ENCODE results near the gene AUP1. TPM values are rescaled to one million over a fixed set of nuclear protein-coding genes. Genes with fewer than 3 reads are reported as not detected.

AUP1 gene
- polyA plus RNA-seq, 4 donors = 136 to 237 (median 190) TPM

GRCh38 chr2:74515271-74515980 is 14.1 kb downstream of the AUP1 start:
- H3K4me1 ChIP-seq (ENCODE audit: control insufficient read depth in 3 of 3, insufficient read depth in 2 of 3, low read depth in 1 of 3, low read length in 2 of 3) = peaks cover 0 to 13% (median 9%) of the 10 kb centered on the region in 3 donors
- H3K27ac ChIP-seq (ENCODE audit: low read depth in 1 of 3, low read length in 2 of 3) = no peak overlapping the region
- peak overlapping the region in 2 of 3 donors; percentile 35 for H3K4me3 ChIP-seq (ENCODE audit: low read depth in 1 of 3, low read length in 3 of 3)
- H3K36me3 ChIP-seq (ENCODE audit: control insufficient read depth in 3 of 3, insufficient read depth in 2 of 3, low read depth in 1 of 3, low read length in 3 of 3) = peaks cover 0 to 7% (median 6%) of the 10 kb centered on the region in 3 donors
- DNase-seq = peak; percentile 27 to 68
- peaks cover 9 to 95% (median 49%) of the 10 kb centered on the region in 3 donors for H3K27me3 ChIP-seq (ENCODE audit: control insufficient read depth in 3 of 3, insufficient read depth in 3 of 3, low read length in 3 of 3)
- FAIRE-seq = no peak
- H3K9me3 ChIP-seq (ENCODE audit: control insufficient read depth in 2 of 2, insufficient read depth in 1 of 2, low read depth in 1 of 2, low read length in 1 of 2) = peaks cover 0 to 8% of the 10 kb centered on the region in 2 donors
- 3 to 6% (median 4%) methylated on average over 52 to 60 of the region's 60 CpGs for WGBS, 3 donors

DNA sequence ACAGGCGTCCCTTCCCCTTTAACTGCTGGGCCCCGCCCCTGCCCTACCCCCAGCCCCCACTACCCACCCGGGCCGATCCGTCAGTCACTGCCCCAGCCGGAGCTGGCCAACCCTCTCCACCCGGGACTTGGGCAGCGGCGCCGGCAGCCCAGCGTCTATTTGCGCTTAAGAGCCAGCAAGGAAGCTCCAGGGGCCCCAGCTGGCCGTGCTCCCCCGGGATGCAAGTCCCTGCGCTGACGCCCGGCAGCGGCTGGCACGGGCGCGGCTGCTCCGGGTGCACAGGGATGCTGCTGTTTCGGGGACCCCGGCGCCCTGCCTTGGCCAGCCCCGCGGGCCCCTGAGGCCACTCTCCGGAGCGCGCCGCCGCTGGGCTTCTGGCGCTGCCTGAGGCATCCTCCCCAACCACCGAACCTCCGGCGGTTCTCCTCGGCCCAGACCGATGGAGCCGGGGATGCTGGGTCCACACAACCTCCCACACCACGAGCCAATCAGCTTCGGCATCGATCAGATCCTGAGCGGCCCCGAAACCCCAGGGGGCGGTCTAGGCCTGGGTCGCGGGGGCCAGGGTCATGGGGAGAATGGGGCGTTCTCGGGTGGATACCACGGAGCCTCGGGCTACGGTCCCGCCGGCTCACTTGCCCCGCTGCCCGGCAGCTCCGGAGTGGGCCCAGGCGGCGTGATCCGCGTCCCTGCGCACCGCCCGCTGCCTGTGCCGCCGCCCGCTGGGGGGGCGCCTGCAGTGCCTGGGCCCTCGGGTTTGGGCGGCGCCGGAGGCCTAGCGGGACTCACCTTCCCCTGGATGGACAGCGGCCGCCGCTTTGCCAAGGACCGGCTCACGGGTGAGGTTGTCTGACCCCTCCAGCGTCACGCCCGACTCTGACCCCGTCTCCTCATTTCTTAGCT is 14.9 kb downstream of the AUP1 start, which contains the start of gene TLX2:
Gene TLX2, plus strand, starts transcription at position 83 of the 903 bp plus-strand sequence. Its CDS starts 357 bp downstream, at position 440.
- DNase-seq (peak in 1 of 2 donors; percentile 40), FAIRE-seq (no peak)
- 2 to 3% (median 3%) methylated on average over 74 to 82 of the region's 82 CpGs for WGBS, 3 donors
- peaks cover 0 to 7% (median 3%) of the 10 kb centered on the region in 3 donors for H3K36me3 ChIP-seq (ENCODE audit: control insufficient read depth in 3 of 3, insufficient read depth in 2 of 3, low read depth in 1 of 3, low read length in 3 of 3)
- H3K27ac ChIP-seq (ENCODE audit: low read depth in 1 of 3, low read length in 2 of 3) = peak within 1 kb of the TSS in 1 of 3 donors; percentile 11
- peaks cover 0 to 13% (median 9%) of the 10 kb centered on the region in 3 donors for H3K4me1 ChIP-seq (ENCODE audit: control insufficient read depth in 3 of 3, insufficient read depth in 2 of 3, low read depth in 1 of 3, low read length in 2 of 3)
- peaks cover 0 to 8% of the 10 kb centered on the region in 2 donors for H3K9me3 ChIP-seq (ENCODE audit: control insufficient read depth in 2 of 2, insufficient read depth in 1 of 2, low read depth in 1 of 2, low read length in 1 of 2)
- H3K4me3 ChIP-seq (ENCODE audit: low read depth in 1 of 3, low read length in 3 of 3) = peak within 1 kb of the TSS in 1 of 3 donors; percentile 10
- H3K27me3 ChIP-seq (ENCODE audit: control insufficient read depth in 3 of 3, insufficient read depth in 3 of 3, low read length in 3 of 3) = peaks cover 9 to 96% (median 49%) of the 10 kb centered on the region in 3 donors

- peaks cover 0 to 4% (median 2%) of the 10 kb centered on the region in 3 donors for H3K36me3 ChIP-seq (ENCODE audit: control insufficient read depth in 3 of 3, insufficient read depth in 2 of 3, low read depth in 1 of 3, low read length in 3 of 3)
- H3K9me3 ChIP-seq (ENCODE audit: control insufficient read depth in 2 of 2, insufficient read depth in 1 of 2, low read depth in 1 of 2, low read length in 1 of 2) = peaks cover 0 to 8% of the 10 kb centered on the region in 2 donors
- WGBS, 3 donors = 4 to 5% (median 4%) methylated on average over 39 to 52 of the region's 52 CpGs
- H3K27me3 ChIP-seq (ENCODE audit: control insufficient read depth in 3 of 3, insufficient read depth in 3 of 3, low read length in 3 of 3) = peaks cover 9 to 95% (median 49%) of the 10 kb centered on the region in 3 donors
- H3K4me3 ChIP-seq (ENCODE audit: low read depth in 1 of 3, low read length in 3 of 3) = no peak overlapping the region
- DNase-seq = peak in 1 of 2 donors; percentile 58
- H3K4me1 ChIP-seq (ENCODE audit: control insufficient read depth in 3 of 3, insufficient read depth in 2 of 3, low read depth in 1 of 3, low read length in 2 of 3) = peaks cover 0 to 13% (median 9%) of the 10 kb centered on the region in 3 donors
- H3K27ac ChIP-seq (ENCODE audit: low read depth in 1 of 3, low read length in 2 of 3) = peak overlapping the region in 1 of 3 donors; percentile 11
- no peak for FAIRE-seq
Measured at GRCh38 chr2:74513605-74514367, 15.7 kb downstream of the AUP1 start.

GRCh38 chr2:74512744-74513604 is 16.5 kb downstream of the AUP1 start:
- 8 to 16% (median 12%) methylated on average over 21 to 36 of the region's 36 CpGs for WGBS, 3 donors
- peaks cover 9 to 95% (median 46%) of the 10 kb centered on the region in 3 donors for H3K27me3 ChIP-seq (ENCODE audit: control insufficient read depth in 3 of 3, insufficient read depth in 3 of 3, low read length in 3 of 3)
- H3K9me3 ChIP-seq (ENCODE audit: control insufficient read depth in 2 of 2, insufficient read depth in 1 of 2, low read depth in 1 of 2, low read length in 1 of 2) = peaks cover 0 to 8% of the 10 kb centered on the region in 2 donors
- H3K27ac ChIP-seq (ENCODE audit: low read depth in 1 of 3, low read length in 2 of 3) = no peak overlapping the region
- DNase-seq (no peak), FAIRE-seq (no peak)
- H3K36me3 ChIP-seq (ENCODE audit: control insufficient read depth in 3 of 3, insufficient read depth in 2 of 3, low read depth in 1 of 3, low read length in 3 of 3) = peaks cover 0 to 3% (median 2%) of the 10 kb centered on the region in 3 donors
- H3K4me3 ChIP-seq (ENCODE audit: low read depth in 1 of 3, low read length in 3 of 3) = no peak overlapping the region
- peaks cover 0 to 19% (median 12%) of the 10 kb centered on the region in 3 donors for H3K4me1 ChIP-seq (ENCODE audit: control insufficient read depth in 3 of 3, insufficient read depth in 2 of 3, low read depth in 1 of 3, low read length in 2 of 3)

- peaks cover 7 to 79% (median 41%) of the 10 kb centered on the region in 3 donors for H3K27me3 ChIP-seq (ENCODE audit: control insufficient read depth in 3 of 3, insufficient read depth in 3 of 3, low read length in 3 of 3)
- H3K9me3 ChIP-seq (ENCODE audit: control insufficient read depth in 2 of 2, insufficient read depth in 1 of 2, low read depth in 1 of 2, low read length in 1 of 2) = peaks cover 0 to 7% of the 10 kb centered on the region in 2 donors
- H3K4me3 ChIP-seq (ENCODE audit: low read depth in 1 of 3, low read length in 3 of 3) = no peak overlapping the region
- DNase-seq (no peak), FAIRE-seq (no peak)
- peaks cover 0 to 4% (median 0%) of the 10 kb centered on the region in 3 donors for H3K36me3 ChIP-seq (ENCODE audit: control insufficient read depth in 3 of 3, insufficient read depth in 2 of 3, low read depth in 1 of 3, low read length in 3 of 3)
- whole genome bisulfite sequencing, 3 donors = 27 to 41% (median 39%) methylated on average over 11 of the region's 11 CpGs
- no peak overlapping the region for H3K27ac ChIP-seq (ENCODE audit: low read depth in 1 of 3, low read length in 2 of 3)
- peaks cover 0 to 26% (median 10%) of the 10 kb centered on the region in 3 donors for H3K4me1 ChIP-seq (ENCODE audit: control insufficient read depth in 3 of 3, insufficient read depth in 2 of 3, low read depth in 1 of 3, low read length in 2 of 3)
Measured at GRCh38 chr2:74511104-74511989, 18.2 kb downstream of the AUP1 start.

DNA sequence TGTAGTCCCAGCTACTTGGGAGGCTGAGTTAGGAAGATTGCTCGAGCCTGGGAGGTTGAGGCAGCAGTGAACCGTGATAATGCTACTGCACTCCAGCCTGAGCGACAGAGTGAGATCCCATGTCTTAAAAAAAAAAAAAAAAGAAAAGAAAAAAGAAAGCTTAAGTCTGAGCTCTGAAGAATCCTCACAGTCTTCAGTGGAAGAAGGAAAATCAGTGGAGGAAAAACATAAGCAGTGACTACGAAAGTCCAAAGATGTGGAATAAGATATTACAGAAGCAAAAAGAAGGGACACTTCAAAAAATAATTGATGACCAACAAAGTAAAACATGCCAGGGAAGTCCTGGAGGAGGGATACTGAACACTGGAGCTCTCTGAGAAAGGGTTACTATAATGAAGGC is 19.2 kb downstream of the AUP1 start:
- WGBS, 3 donors = 83 to 86% (median 86%) methylated on average over 4 of the region's 4 CpGs
- no peak overlapping the region for H3K4me3 ChIP-seq (ENCODE audit: low read depth in 1 of 3, low read length in 3 of 3)
- peaks cover 3 to 28% (median 11%) of the 10 kb centered on the region in 3 donors for H3K4me1 ChIP-seq (ENCODE audit: control insufficient read depth in 3 of 3, insufficient read depth in 2 of 3, low read depth in 1 of 3, low read length in 2 of 3)
- no peak for FAIRE-seq
- H3K9me3 ChIP-seq (ENCODE audit: control insufficient read depth in 2 of 2, insufficient read depth in 1 of 2, low read depth in 1 of 2, low read length in 1 of 2) = peaks cover 0 to 4% of the 10 kb centered on the region in 2 donors
- DNase-seq = no peak
- H3K36me3 ChIP-seq (ENCODE audit: control insufficient read depth in 3 of 3, insufficient read depth in 2 of 3, low read depth in 1 of 3, low read length in 3 of 3) = peaks cover 0 to 13% (median 0%) of the 10 kb centered on the region in 3 donors
- H3K27ac ChIP-seq (ENCODE audit: low read depth in 1 of 3, low read length in 2 of 3) = no peak overlapping the region
- peaks cover 4 to 70% (median 33%) of the 10 kb centered on the region in 3 donors for H3K27me3 ChIP-seq (ENCODE audit: control insufficient read depth in 3 of 3, insufficient read depth in 3 of 3, low read length in 3 of 3)

Measured in small intestine (tissue), 7 donors.